IMR-90 (cell line): ENCODE results near the gene IFFO2. TPM values are rescaled to one million over a fixed set of nuclear protein-coding genes. Genes with fewer than 3 reads are reported as not detected.
A peak's percentile ranks its signal among the peaks of the same experiment; 100 is the strongest.

Experiments
- ATAC-seq: fragments of 200-7000 bp; cut with Tn5 transposase; 2 replicates; pipeline ENCODE4 v1.9.1; 2020; ENCODE audit warnings: low read depth, mild to moderate bottlenecking, moderate library complexity
- BruUV-seq: library from RNA; stranded (reverse); fragments of 400-500 nt; replicated peaks from 2 replicates; lab custom pipeline; 2021; lab: Mats Ljungman, UMichigan
- CTCF ChIA-PET: fragments of 300-600 bp; formaldehyde crosslinking; extraction: SDS; loops from one replicate; lab custom pipeline; 2021; ENCODE audit warnings: antibody characterized with exemption; lab: Yijun Ruan, JAX
- POLR2A ChIA-PET: fragments of 300-600 bp; sonication (Branson Sonifier 250); formaldehyde crosslinking; loops from one replicate; lab custom pipeline; 2022; ENCODE audit warnings: antibody characterized with exemption; ENCODE audit not compliant: unreplicated experiment; lab: Charles Lee
- DNase-seq: peaks from one replicate; pipeline ENCODE4 v3.0.0; 2013
- H2AFZ ChIP-seq: replicated peaks from 2 replicates; pipeline ENCODE3; 2013; ENCODE audit warnings: low read length, mild to moderate bottlenecking; ENCODE audit not compliant: poor library complexity
- H2AK5ac ChIP-seq: 2 replicates; pipeline ENCODE4 v1.6.1; 2013; ENCODE audit warnings: low read depth, low read length, inconsistent platforms
- H2AK9ac ChIP-seq: replicated peaks from 2 replicates; pipeline ENCODE3; 2013; ENCODE audit warnings: mild to moderate bottlenecking, low read depth, low read length, moderate library complexity; ENCODE audit not compliant: poor library complexity
- H2BK120ac ChIP-seq: 2 replicates; pipeline ENCODE4 v1.6.1; 2013; ENCODE audit warnings: low read depth, low read length, inconsistent platforms
- H2BK15ac ChIP-seq: 3 replicates; pipeline ENCODE4 v1.6.1; 2013; ENCODE audit warnings: low read depth, low read length, inconsistent platforms
- H2BK20ac ChIP-seq: 2 replicates; pipeline ENCODE4 v1.6.1; 2013; ENCODE audit warnings: low read depth, mild to moderate bottlenecking, inconsistent platforms, low read length, moderate library complexity
- H2BK5ac ChIP-seq: 2 replicates; pipeline ENCODE4 v1.6.1; 2013; ENCODE audit warnings: mild to moderate bottlenecking, low read depth, low read length, inconsistent platforms; ENCODE audit not compliant: poor library complexity, severe bottlenecking
- H3K14ac ChIP-seq: replicated peaks from 2 replicates; pipeline ENCODE4 v1.6.1; 2013; ENCODE audit warnings: low read depth, low read length, inconsistent platforms
- H3K18ac ChIP-seq: 2 replicates; pipeline ENCODE4 v1.6.1; 2013; ENCODE audit warnings: low read depth, low read length, control low read depth
- H3K23ac ChIP-seq: 2 replicates; pipeline ENCODE4 v1.6.1; 2013; ENCODE audit warnings: low read depth, low read length, inconsistent platforms
- H3K27ac ChIP-seq: 2 replicates; pipeline ENCODE4 v1.5.1; 2013; ENCODE audit warnings: mild to moderate bottlenecking, control low read depth, low read length; ENCODE audit not compliant: insufficient read depth
- H3K27me3 ChIP-seq: 2 replicates; pipeline ENCODE4 v1.6.1; 2013; ENCODE audit warnings: low read length; ENCODE audit not compliant: control insufficient read depth, insufficient read depth
- H3K36me3 ChIP-seq: 2 replicates; pipeline ENCODE4 v1.6.1; 2013; ENCODE audit warnings: low read length, mixed read lengths; ENCODE audit not compliant: control insufficient read depth, insufficient read depth
- H3K4ac ChIP-seq: 2 replicates; pipeline ENCODE4 v1.6.1; 2013; ENCODE audit warnings: low read depth, low read length, inconsistent platforms
- H3K4me1 ChIP-seq: 2 replicates; pipeline ENCODE4 v1.6.1; 2013; ENCODE audit warnings: low read length, mixed read lengths; ENCODE audit not compliant: control insufficient read depth, insufficient read depth
- H3K4me2 ChIP-seq: 2 replicates; pipeline ENCODE4 v1.6.1; 2013; ENCODE audit warnings: low read depth, mild to moderate bottlenecking, control low read depth, low read length, moderate library complexity
- H3K4me3 ChIP-seq: 2 replicates; pipeline ENCODE4 v1.5.1; 2013; ENCODE audit warnings: low read depth, mild to moderate bottlenecking, control low read depth, low read length, moderate library complexity; ENCODE audit not compliant: insufficient read depth
- H3K56ac ChIP-seq: 2 replicates; pipeline ENCODE4 v1.6.1; 2013; ENCODE audit warnings: low read length, inconsistent platforms; ENCODE audit not compliant: insufficient read depth; ENCODE audit errors: extremely low read depth
- H3K79me1 ChIP-seq, 2 experiments: 2 replicates each; pipeline ENCODE4 v1.6.1; 2013; ENCODE audit warnings: low read length in 2 of 2, inconsistent platforms in 1 of 2, low read depth in 1 of 2
- H3K9ac ChIP-seq: 2 replicates; pipeline ENCODE4 v1.6.1; 2013; ENCODE audit warnings: low read depth, low read length, control low read depth
- H3K9me1 ChIP-seq: 2 replicates; pipeline ENCODE4 v1.6.1; 2013; ENCODE audit warnings: low read length, inconsistent platforms; ENCODE audit not compliant: insufficient read depth
- H3K9me3 ChIP-seq: 2 replicates; pipeline ENCODE4 v1.6.1; 2013; ENCODE audit warnings: low read length; ENCODE audit not compliant: control insufficient read depth, insufficient read depth
- H4K20me1 ChIP-seq: 2 replicates; pipeline ENCODE4 v1.6.1; 2013; ENCODE audit warnings: low read length, inconsistent platforms; ENCODE audit not compliant: insufficient read depth
- H4K5ac ChIP-seq: 2 replicates; pipeline ENCODE4 v1.6.1; 2013; ENCODE audit warnings: mild to moderate bottlenecking, low read depth, low read length, control low read depth
- H4K8ac ChIP-seq, 2 experiments: 2 replicates each; pipeline ENCODE4 v1.6.1; 2013; ENCODE audit warnings: low read depth in 2 of 2, low read length in 2 of 2, control low read depth in 1 of 2, inconsistent platforms in 1 of 2
- H4K91ac ChIP-seq: 2 replicates; pipeline ENCODE4 v1.6.1; 2013; ENCODE audit warnings: low read depth, low read length, inconsistent platforms; ENCODE audit not compliant: insufficient read depth
- FOS ChIP-seq: fragments of 150-350 bp; IDR thresholded peaks from 2 replicates; pipeline ENCODE4 v1.6.1; 2016; ENCODE audit warnings: low read depth, low read length
- MAFK ChIP-seq: IDR thresholded peaks from 2 replicates; pipeline ENCODE4 v1.6.1; 2012; ENCODE audit warnings: low read depth, low read length, improper control_type of control experiment
- MXI1 ChIP-seq: IDR thresholded peaks from 2 replicates; pipeline ENCODE4 v1.6.1; 2012; ENCODE audit warnings: low read depth, mild to moderate bottlenecking, low read length, moderate library complexity, borderline replicate concordance
- NFE2L2 ChIP-seq: fragments of 150-350 bp; IDR thresholded peaks from 2 replicates; pipeline ENCODE4 v1.6.1; 2016; ENCODE audit warnings: low read depth, mild to moderate bottlenecking, low read length
- RCOR1 ChIP-seq: IDR thresholded peaks from 2 replicates; pipeline ENCODE4 v1.6.1; 2012; ENCODE audit warnings: mild to moderate bottlenecking, low read length, improper control_type of control experiment; ENCODE audit not compliant: insufficient replicate concordance
- WGBS, 2 experiments: methylation state at CpG; one replicate each; pipeline versions ENCODE4 v1.1.5 to v1.1.7; 2013; ENCODE audit warnings: missing lambda C conversion rate in 2 of 2; ENCODE audit not compliant: insufficient read length in 1 of 2; ENCODE audit errors: extremely low coverage in 2 of 2; 5-methylcytosine and 5-hydroxymethylcytosine counted together
- dilution Hi-C: fragments of 300-500 bp; cut with HindIII; formaldehyde crosslinking; loops from one replicate; pipeline ENCODE4 v1.14.3; 2018; ENCODE audit warnings: low sequenced_read_pairs; ENCODE audit not compliant: unreplicated experiment
- in situ Hi-C: fragments of 300-500 bp; cut with MboI; formaldehyde crosslinking; loops from 3 replicates; pipeline ENCODE4 v1.14.3; 2019; ENCODE audit warnings: low sequenced_read_pairs, inconsistent platforms, mixed read lengths
- intact Hi-C: fragments of 100-400 bp; cut with micrococcal nuclease; formaldehyde crosslinking; loops from 2 replicates; pipeline ENCODE4 v1.10.0; 2022
- polyA plus RNA-seq, 3 experiments: library from polyadenylated mRNA; depleted of rRNA; stranded (reverse); fragments of >200 nt; gene quantifications; 2 replicates each; pipeline ENCODE4 v1.2.3, GENCODE V29; 2012; ENCODE audit warnings: low replicate concordance in 1 of 3
- total RNA-seq: library from RNA; depleted of rRNA; stranded (reverse); fragments of >200 nt; gene quantifications from 2 replicates; pipeline ENCODE4 v1.2.3, GENCODE V29; 2012
- TF ChIP-seq, protein P1 (sequence below): fragments of 150-350 bp; IDR thresholded peaks from 2 replicates; pipeline ENCODE4 v1.6.1; 2016; ENCODE audit warnings: low read depth, mild to moderate bottlenecking, low read length, moderate library complexity, borderline replicate concordance

Gene IFFO2
- total and polyA plus RNA-seq, 2 of the 4 experiments (the other 2 are of a cell fraction): 14.5 to 18.2 TPM

DNA sequence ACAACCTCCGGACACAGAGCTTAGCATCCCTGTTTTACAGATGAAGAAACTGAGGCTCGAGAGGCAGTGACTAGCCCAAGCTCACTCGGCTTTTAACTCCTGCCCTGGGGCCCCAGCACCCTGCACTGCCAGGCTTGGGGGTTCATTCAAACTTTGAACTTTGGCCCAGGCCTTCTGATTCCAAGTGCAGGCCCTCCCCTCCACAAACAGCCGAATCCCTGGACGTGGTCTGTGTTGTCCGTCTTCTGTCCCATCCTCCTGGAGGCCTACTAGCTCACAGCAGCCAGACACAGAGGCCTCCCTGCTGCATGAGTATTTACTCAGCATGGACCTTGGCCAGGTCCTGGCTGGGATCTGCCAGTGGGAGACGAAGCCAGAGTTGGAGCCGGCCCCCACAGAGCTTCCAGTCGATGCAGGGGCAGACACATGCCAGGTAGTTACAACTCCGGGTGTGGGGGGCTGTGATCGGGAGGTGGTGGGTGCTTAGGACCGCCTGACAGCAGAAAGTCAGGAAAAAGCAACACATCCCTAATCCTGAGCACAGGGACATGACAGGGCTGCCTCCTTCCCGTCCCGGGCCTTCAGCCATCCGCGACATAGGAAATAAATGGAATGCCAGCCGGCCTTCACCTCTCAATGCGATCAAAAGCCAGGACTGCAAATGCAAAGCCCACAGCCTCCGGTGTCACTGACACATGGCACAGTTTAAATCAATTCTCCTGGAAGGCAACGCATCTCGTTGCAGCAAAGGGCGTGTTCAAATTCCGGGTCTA, 7.4 kb downstream of the IFFO2 start:
- intact Hi-C loops (no loop called here), in situ Hi-C loops (no loop called here), dilution Hi-C loops (no loop called here)
- peaks cover 13 to 87% of the 10 kb centered on the region in 2 experiments; a peak in 3 of 4 replicates for H3K79me1 ChIP-seq
- H3K9me3 ChIP-seq: no peaks in the 10 kb centered on the region
- H3K9me1 ChIP-seq: peaks cover 29% of the 10 kb centered on the region
- no peak for TF ChIP-seq MAFK
- no peak for TF ChIP-seq NFE2L2
- TF ChIP-seq RCOR1: no peak
- no peak for TF ChIP-seq FOS
- TF ChIP-seq, protein P1, sequence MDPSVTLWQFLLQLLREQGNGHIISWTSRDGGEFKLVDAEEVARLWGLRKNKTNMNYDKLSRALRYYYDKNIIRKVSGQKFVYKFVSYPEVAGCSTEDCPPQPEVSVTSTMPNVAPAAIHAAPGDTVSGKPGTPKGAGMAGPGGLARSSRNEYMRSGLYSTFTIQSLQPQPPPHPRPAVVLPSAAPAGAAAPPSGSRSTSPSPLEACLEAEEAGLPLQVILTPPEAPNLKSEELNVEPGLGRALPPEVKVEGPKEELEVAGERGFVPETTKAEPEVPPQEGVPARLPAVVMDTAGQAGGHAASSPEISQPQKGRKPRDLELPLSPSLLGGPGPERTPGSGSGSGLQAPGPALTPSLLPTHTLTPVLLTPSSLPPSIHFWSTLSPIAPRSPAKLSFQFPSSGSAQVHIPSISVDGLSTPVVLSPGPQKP: no peak
- TF ChIP-seq MXI1: no peak
- peak overlapping the region; percentile 92 for H2BK5ac ChIP-seq
- peak overlapping the region; percentile 97 for H2BK20ac ChIP-seq
- 53% methylated on average over 7 of the region's 23 CpGs; no CpG with 5 or more reads in 1 of the 2 experiments for WGBS, 2 experiments
- H2BK15ac ChIP-seq: peak overlapping the region; percentile 96; the same call in 2 of the 3 replicates
- BruUV-seq: no TSS peak
- CTCF ChIA-PET: interaction anchor here (0.6 to 1.5 kb wide), 2 partner anchors 13 to 42 kb away, joined by 4 to 8 read pairs; no protein-coding TSS in a partner anchor
- H4K20me1 ChIP-seq: peaks cover 7% of the 10 kb centered on the region
- peak overlapping the region; percentile 70 for H3K4me2 ChIP-seq
- peak overlapping the region; percentile 93 for H3K27ac ChIP-seq
- H3K18ac ChIP-seq: peak overlapping the region; percentile 84
- H3K36me3 ChIP-seq: no peaks in the 10 kb centered on the region
- DNase-seq (peak; percentile 71), ATAC-seq (peak; percentile 38)
- peak overlapping the region; percentile 42 for H3K56ac ChIP-seq
- peak overlapping the region; percentile 75 for H4K5ac ChIP-seq
- peak overlapping the region; percentile 19 for H3K9ac ChIP-seq
- H3K4ac ChIP-seq: peak overlapping the region; percentile 100
- H2AK9ac ChIP-seq: peak overlapping the region; percentile 93
- peaks cover 59% of the 10 kb centered on the region for H3K4me1 ChIP-seq
- peak overlapping the region; percentile 100 for H2AK5ac ChIP-seq
- H3K27me3 ChIP-seq: no peaks in the 10 kb centered on the region
- peak overlapping the region; percentile 81 to 98 for H4K8ac ChIP-seq
- H2BK120ac ChIP-seq: peak overlapping the region; percentile 99
- peak overlapping the region; percentile 97 for H4K91ac ChIP-seq
- peak overlapping the region; percentile 91 for H2AFZ ChIP-seq
- POLR2A ChIA-PET: no interaction called here
- peak overlapping the region; percentile 97 for H3K14ac ChIP-seq
- no peak overlapping the region; the same call in 1 of the 2 replicates for H3K4me3 ChIP-seq
- peak overlapping the region; percentile 99 for H3K23ac ChIP-seq
